Neuronal stem cell (in vitro differentiated cells): Measurements from ENCODE around the gene RAC2.

Experiments used
- DNase-seq: peaks from one replicate; pipeline ENCODE4 v3.0.0-alpha.2; 2013; ENCODE audit warnings: low spot score
- H2AFZ ChIP-seq: one replicate; pipeline ENCODE4 v1.6.1; 2013; ENCODE audit warnings: mild to moderate bottlenecking, low read length, inconsistent platforms
- H2AK5ac ChIP-seq: 2 replicates; pipeline ENCODE4 v1.6.1; 2013; ENCODE audit warnings: low read depth, mild to moderate bottlenecking, inconsistent platforms, low read length, moderate library complexity, mixed read lengths
- H2BK120ac ChIP-seq: 2 replicates; pipeline ENCODE4 v1.6.1; 2013; ENCODE audit warnings: low read depth, mild to moderate bottlenecking, inconsistent platforms, low read length, moderate library complexity, mixed read lengths
- H2BK12ac ChIP-seq: one replicate; pipeline ENCODE4 v1.6.1; 2013; ENCODE audit warnings: low read length, inconsistent platforms
- H2BK15ac ChIP-seq: 2 replicates; pipeline ENCODE4 v1.6.1; 2013; ENCODE audit warnings: mild to moderate bottlenecking, low read length, inconsistent platforms, mixed read lengths
- H2BK5ac ChIP-seq: one replicate; pipeline ENCODE4 v1.6.1; 2013; ENCODE audit warnings: inconsistent platforms, mild to moderate bottlenecking, low read length, moderate library complexity
- H3K14ac ChIP-seq: one replicate; pipeline ENCODE4 v1.6.1; 2013; ENCODE audit warnings: low read length, inconsistent platforms
- H3K18ac ChIP-seq: 2 replicates; pipeline ENCODE4 v1.6.1; 2013; ENCODE audit warnings: low read length, inconsistent platforms
- H3K23ac ChIP-seq: 2 replicates; pipeline ENCODE4 v1.6.1; 2013; ENCODE audit warnings: low read depth, mild to moderate bottlenecking, mixed read lengths, low read length, inconsistent platforms; ENCODE audit not compliant: poor library complexity
- H3K27ac ChIP-seq: replicated peaks from 3 replicates; pipeline ENCODE4 v1.5.1; 2013; ENCODE audit warnings: low read length, inconsistent platforms
- H3K27me3 ChIP-seq, 3 experiments: 2 replicates each; pipeline ENCODE4 v1.6.1; 2013; ENCODE audit warnings: low read length in 3 of 3, mild to moderate bottlenecking in 2 of 3, inconsistent platforms in 1 of 3, low read depth in 1 of 3, mixed read lengths in 1 of 3, moderate library complexity in 1 of 3; ENCODE audit not compliant: control insufficient read depth in 3 of 3, insufficient read depth in 3 of 3
- H3K36me3 ChIP-seq, 2 donors: replicated peaks in 1 of 2; 2 replicates each; pipeline ENCODE4 v1.6.1; 2013; ENCODE audit warnings: low read length in 2 of 2; ENCODE audit not compliant: control insufficient read depth in 2 of 2, insufficient read depth in 2 of 2
- H3K4ac ChIP-seq: 2 replicates; pipeline ENCODE4 v1.6.1; 2013; ENCODE audit warnings: inconsistent platforms, mild to moderate bottlenecking, low read length, moderate library complexity
- H3K4me1 ChIP-seq, 2 donors: 1 replicate in 1 of 2; 2 replicates in 1 of 2; pipeline ENCODE4 v1.6.1; 2013; ENCODE audit warnings: low read length in 2 of 2, low read depth in 1 of 2; ENCODE audit not compliant: control insufficient read depth in 2 of 2, insufficient read depth in 1 of 2
- H3K4me2 ChIP-seq: one replicate; pipeline ENCODE4 v1.6.1; 2013; ENCODE audit warnings: mild to moderate bottlenecking, low read length, inconsistent platforms; ENCODE audit not compliant: insufficient read depth, poor library complexity, severe bottlenecking
- H3K4me3 ChIP-seq, 2 donors: 2 replicates each; pipeline ENCODE4 v1.5.1; 2013; ENCODE audit warnings: low read length in 2 of 2, mild to moderate bottlenecking in 2 of 2, inconsistent platforms in 1 of 2, moderate library complexity in 1 of 2
- H3K79me1 ChIP-seq: one replicate; pipeline ENCODE4 v1.6.1; 2013; ENCODE audit warnings: low read depth, mild to moderate bottlenecking, inconsistent platforms, low read length, moderate library complexity
- H3K9ac ChIP-seq: one replicate; pipeline ENCODE4 v1.6.1; 2013; ENCODE audit warnings: mild to moderate bottlenecking, low read depth, low read length, inconsistent platforms; ENCODE audit not compliant: poor library complexity
- H3K9me3 ChIP-seq, 2 donors: replicated peaks in 1 of 2; 2 replicates each; pipeline versions ENCODE3 to v1.6.1; 2013; ENCODE audit warnings: low read length in 2 of 2, mild to moderate bottlenecking in 2 of 2, inconsistent platforms in 1 of 2, low read depth in 1 of 2, mixed read lengths in 1 of 2, moderate library complexity in 1 of 2; ENCODE audit not compliant: control insufficient read depth in 2 of 2, insufficient read depth in 1 of 2
- H4K8ac ChIP-seq: one replicate; pipeline ENCODE4 v1.6.1; 2013; ENCODE audit warnings: low read depth, mild to moderate bottlenecking, inconsistent platforms, low read length, moderate library complexity
- H4K91ac ChIP-seq: one replicate; pipeline ENCODE4 v1.6.1; 2013; ENCODE audit warnings: low read length, low read depth, mild to moderate bottlenecking, inconsistent platforms; ENCODE audit not compliant: poor library complexity
- WGBS, 2 donors: extraction: QIAGEN DNeasy Blood & Tissue Kit; methylation state at CpG; one replicate each; pipeline ENCODE4 v1.1.7; 2013; ENCODE audit warnings: missing lambda C conversion rate in 2 of 2, mixed read lengths in 1 of 2; ENCODE audit not compliant: insufficient read length in 2 of 2, insufficient replicate concordance in 1 of 2; ENCODE audit errors: extremely low coverage in 2 of 2; 5-methylcytosine and 5-hydroxymethylcytosine counted together

RAC2 gene

DNA sequence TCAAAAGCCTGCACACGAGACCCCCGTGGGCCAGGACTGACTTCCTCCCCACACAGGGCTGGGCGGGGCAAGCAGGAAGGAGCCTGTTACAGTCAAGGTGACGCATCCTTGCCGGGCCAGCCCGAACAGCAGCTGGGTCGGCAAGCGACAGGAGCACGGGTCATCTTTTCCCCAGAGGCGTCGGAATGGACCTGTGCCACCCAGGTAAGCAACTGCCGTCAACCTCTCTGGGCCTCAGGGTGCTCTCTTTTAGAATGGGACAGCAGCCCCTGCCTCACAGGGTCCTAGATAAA, 38.3 kb upstream of the RAC2 start, which contains the start of gene CYTH4:
Gene CYTH4 (plus strand): TSS at position 124 of the 293 bp plus-strand sequence. CDS start 62 bp downstream, at position 186.
- Histone ChIP-seq H2BK5ac (no peak within 1 kb of the TSS), H3K4me2 (no peak within 1 kb of the TSS), H3K4ac (no peak within 1 kb of the TSS), H3K27me3 (peaks cover 0 to 22% (median 0%) of the 10 kb centered on the region in 3 experiments), H3K27ac (no peak within 1 kb of the TSS), H3K4me1 (peaks cover 6 to 8% of the 10 kb centered on the region in 2 donors), H2BK120ac (no peak within 1 kb of the TSS), H4K91ac (no peak within 1 kb of the TSS), H3K4me3 (no peak within 1 kb of the TSS), H3K9me3 (no peaks in the 10 kb centered on the region), H2AFZ (no peak within 1 kb of the TSS), H3K14ac (no peak within 1 kb of the TSS), H3K23ac (no peak within 1 kb of the TSS), H3K18ac (no peak within 1 kb of the TSS), H3K79me1 (no peaks in the 10 kb centered on the region), H2BK15ac (no peak within 1 kb of the TSS), H2BK12ac (no peak within 1 kb of the TSS), H3K36me3 (no peaks in the 10 kb centered on the region), H2AK5ac (no peak within 1 kb of the TSS), H4K8ac (no peak within 1 kb of the TSS), H3K9ac (no peak within 1 kb of the TSS)
- no peak for DNase-seq
- WGBS, 2 donors: no CpG with 5 or more reads among the region's 12 CpGs

- no peak overlapping the region for H3K14ac ChIP-seq
- peaks cover 6 to 8% of the 10 kb centered on the region in 2 donors for H3K4me1 ChIP-seq
- WGBS, 2 donors: no CpG with 5 or more reads among the region's 12 CpGs
- no peak overlapping the region for H3K27ac ChIP-seq
- H2AK5ac ChIP-seq: no peak overlapping the region
- H3K23ac ChIP-seq: no peak overlapping the region
- H3K79me1 ChIP-seq: no peaks in the 10 kb centered on the region
- H3K9me3 ChIP-seq: no peaks in the 10 kb centered on the region
- H4K91ac ChIP-seq: no peak overlapping the region
- H2BK120ac ChIP-seq: no peak overlapping the region
- H3K4me3 ChIP-seq: no peak overlapping the region
- H2BK5ac ChIP-seq: no peak overlapping the region
- no peak overlapping the region for H2AFZ ChIP-seq
- no peak overlapping the region for H4K8ac ChIP-seq
- H3K36me3 ChIP-seq: no peaks in the 10 kb centered on the region
- H2BK12ac ChIP-seq: no peak overlapping the region
- H3K4ac ChIP-seq: no peak overlapping the region
- no peak overlapping the region for H2BK15ac ChIP-seq
- no peak overlapping the region for H3K4me2 ChIP-seq
- no peak overlapping the region for H3K18ac ChIP-seq
- H3K27me3 ChIP-seq: peaks cover 0 to 22% (median 0%) of the 10 kb centered on the region in 3 experiments
- H3K9ac ChIP-seq: no peak overlapping the region
- no peak for DNase-seq
These were observed 37.7 kb upstream of the RAC2 start for GRCh38 chr22:37281646-37282384.

- no peak for DNase-seq
- Histone ChIP-seq H4K8ac (no peak overlapping the region), H3K27me3 (peaks cover 0 to 19% (median 0%) of the 10 kb centered on the region in 3 experiments), H2AFZ (no peak overlapping the region), H2BK15ac (no peak overlapping the region), H3K14ac (no peak overlapping the region), H3K36me3 (no peaks in the 10 kb centered on the region), H3K4me3 (no peak overlapping the region), H2BK120ac (no peak overlapping the region), H2BK12ac (no peak overlapping the region), H3K23ac (no peak overlapping the region), H3K4me1 (peaks cover 6 to 8% of the 10 kb centered on the region in 2 donors), H3K27ac (no peak overlapping the region), H4K91ac (no peak overlapping the region), H3K18ac (no peak overlapping the region), H3K9ac (no peak overlapping the region), H2AK5ac (no peak overlapping the region), H3K79me1 (no peaks in the 10 kb centered on the region), H3K4ac (no peak overlapping the region), H3K9me3 (no peaks in the 10 kb centered on the region), H3K4me2 (no peak overlapping the region), H2BK5ac (no peak overlapping the region)
- no CpG with 5 or more reads among the region's 7 CpGs for WGBS, 2 donors
These were observed 37.1 kb upstream of the RAC2 start for GRCh38 chr22:37281195-37281594.

DNA sequence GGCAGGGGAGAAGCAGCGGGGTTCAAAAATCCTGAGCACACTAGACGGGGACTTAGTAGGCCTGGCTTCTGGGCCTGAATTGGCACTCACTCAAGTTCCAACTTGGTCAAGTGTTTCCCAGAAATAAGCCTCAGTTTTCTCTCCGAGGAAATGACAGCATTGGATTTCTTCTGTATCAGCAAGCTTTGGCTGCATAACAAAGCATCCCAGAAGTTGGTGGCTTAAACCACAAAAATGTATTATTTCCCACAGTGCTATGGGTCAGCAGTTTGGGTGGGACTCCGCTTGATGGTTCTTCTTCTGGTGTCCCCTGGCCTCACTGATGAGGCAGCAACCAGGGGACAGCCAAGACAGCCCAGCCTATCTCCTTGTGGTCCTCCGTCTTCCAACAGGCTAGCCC, 36.6 kb upstream of the RAC2 start:
- no peak overlapping the region for H3K4ac ChIP-seq
- no peak for DNase-seq
- no peak overlapping the region for H2AFZ ChIP-seq
- no peak overlapping the region for H3K4me3 ChIP-seq
- no peaks in the 10 kb centered on the region for H3K9me3 ChIP-seq
- H3K36me3 ChIP-seq: no peaks in the 10 kb centered on the region
- no peak overlapping the region for H3K14ac ChIP-seq
- no peak overlapping the region for H3K9ac ChIP-seq
- no peak overlapping the region for H3K27ac ChIP-seq
- no peak overlapping the region for H4K8ac ChIP-seq
- no peak overlapping the region for H2BK120ac ChIP-seq
- no peak overlapping the region for H3K18ac ChIP-seq
- peaks cover 6 to 8% of the 10 kb centered on the region in 2 donors for H3K4me1 ChIP-seq
- no peak overlapping the region for H2BK5ac ChIP-seq
- WGBS, 2 donors: no CpG with 5 or more reads among the region's 5 CpGs
- H4K91ac ChIP-seq: no peak overlapping the region
- H2AK5ac ChIP-seq: no peak overlapping the region
- peaks cover 0 to 18% (median 0%) of the 10 kb centered on the region in 3 experiments for H3K27me3 ChIP-seq
- no peak overlapping the region for H3K23ac ChIP-seq
- H2BK12ac ChIP-seq: no peak overlapping the region
- H3K79me1 ChIP-seq: no peaks in the 10 kb centered on the region
- no peak overlapping the region for H2BK15ac ChIP-seq
- H3K4me2 ChIP-seq: no peak overlapping the region
